HG03460 (cell line): ENCODE measurements around the gene UGT1A3.
"Not testable (repeated sequence)": the region's sequence is repeated elsewhere in the genome, so short reads cannot be mapped to it uniquely, and the experiment has no call there.

ENCODE experiments used
- ATAC-seq: cut with Tn5 transposase; IDR thresholded peaks from one replicate; pipeline ENCODE4 v1.9.1; 2021; ENCODE audit not compliant: unreplicated experiment

UGT1A3 gene

GRCh38 chr2:233707940-233708644 lies 20.8 kb upstream of the UGT1A3 start:
- no peak for ATAC-seq

- no peak for ATAC-seq
Measured at GRCh38 chr2:233708942-233709341, 19.9 kb upstream of the UGT1A3 start.

GRCh38 chr2:233711312-233712008 lies 17.4 kb upstream of the UGT1A3 start:
- ATAC-seq, result no peak

- ATAC-seq, result no peak
Measured at GRCh38 chr2:233712611-233713261, 16.1 kb upstream of the UGT1A3 start, which contains the start of gene UGT1A5. TSS of gene UGT1A5 (plus strand) at chr2:233712907. CDS start at chr2:233712992, 85 bp downstream.

GRCh38 chr2:233713262-233713615 lies 15.6 kb upstream of the UGT1A3 start:
- ATAC-seq, result no peak

- ATAC-seq, result no peak
Measured at GRCh38 chr2:233714121-233714520, 14.7 kb upstream of the UGT1A3 start.

GRCh38 chr2:233718552-233718951 lies 10.3 kb upstream of the UGT1A3 start, which contains the start of gene UGT1A4:
TSS of gene UGT1A4 (plus strand) at chr2:233718736. CDS start at chr2:233718821, 85 bp downstream.
- ATAC-seq, result no peak

GRCh38 chr2:233736868-233737653 lies 8.2 kb downstream of the UGT1A3 start:
- not testable (repeated sequence) for ATAC-seq

- no peak for ATAC-seq
Measured at GRCh38 chr2:233740870-233741269, 12.0 kb downstream of the UGT1A3 start.

GRCh38 chr2:233743464-233744259 lies 14.8 kb downstream of the UGT1A3 start:
- ATAC-seq, result no peak

GRCh38 chr2:233745073-233745755 lies 16.4 kb downstream of the UGT1A3 start:
- ATAC-seq, result no peak

- ATAC-seq, result not testable (repeated sequence)
Measured at GRCh38 chr2:233745838-233746237, 17.0 kb downstream of the UGT1A3 start.

GRCh38 chr2:233746475-233747282 lies 17.8 kb downstream of the UGT1A3 start:
- no peak for ATAC-seq

- no peak for ATAC-seq
Measured at GRCh38 chr2:233747283-233747544, 18.4 kb downstream of the UGT1A3 start.

GRCh38 chr2:233750689-233751088 lies 21.8 kb downstream of the UGT1A3 start:
- not testable (repeated sequence) for ATAC-seq

- ATAC-seq, result not testable (repeated sequence)
Measured at GRCh38 chr2:233751212-233752009, 22.6 kb downstream of the UGT1A3 start.

GRCh38 chr2:233754872-233755611 lies 26.2 kb downstream of the UGT1A3 start:
- ATAC-seq, result no peak
